ENCODE data around the gene HES6. TPM values are rescaled to one million over a fixed set of nuclear protein-coding genes. Genes with fewer than 3 reads are reported as not detected.

Gene HES6
- total RNA-seq, 1 experiment from 2014 or later: 17.2 TPM

DNA sequence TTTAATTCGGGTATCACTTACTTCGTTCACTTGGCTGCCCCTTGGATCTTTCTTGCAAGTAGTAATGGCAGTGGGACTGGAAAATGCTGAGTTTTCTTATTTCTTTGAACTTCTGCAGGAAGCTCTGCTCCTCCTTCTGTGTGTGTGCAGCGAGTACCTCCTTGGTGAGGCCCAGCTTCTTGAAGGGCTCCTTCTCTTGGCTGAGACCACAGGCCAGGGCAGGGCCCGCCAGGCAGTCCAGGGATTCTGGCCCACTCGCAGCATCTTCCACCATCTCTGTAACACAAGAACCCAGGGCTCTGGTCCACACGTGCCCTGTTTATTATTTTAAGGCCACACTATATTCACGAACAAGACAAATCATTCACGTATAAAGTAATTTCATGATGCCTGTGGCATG, 15.8 kb upstream of the HES6 start:
- POLR2A ChIA-PET (ENCODE audit: low non-redundant PET): interaction anchor here (0.6 kb wide), 1 partner anchor 9 kb away, joined by 3 read pairs; no protein-coding TSS in a partner anchor
- Histone ChIP-seq H3K27me3 (replicated peaks; ENCODE audit: insufficient read depth, low read depth, low read length, poor library complexity) (no peaks in the 10 kb centered on the region), H3K4me1 (ENCODE audit: insufficient read depth, low read length, poor library complexity, severe bottlenecking) (no peaks in the 10 kb centered on the region), H3K9me3 (ENCODE audit: low read depth, low read length, poor library complexity, severe bottlenecking) (no peaks in the 10 kb centered on the region), H3K27ac (ENCODE audit: low read depth, low read length, poor library complexity, severe bottlenecking) (no peak overlapping the region), H3K36me3 (ENCODE audit: insufficient read depth, low read length, poor library complexity, severe bottlenecking) (no peaks in the 10 kb centered on the region), H3K4me3 (ENCODE audit: low read depth, low read length, poor library complexity, severe bottlenecking) (no peak overlapping the region)
- no TSS peak for BruUV-seq (replicated peaks)
- DNase-seq (ENCODE audit: low spot score): no peak
- intact Hi-C loops (cut with micrococcal nuclease; ENCODE audit: unreplicated experiment): no loop called here
- CTCF ChIA-PET: no interaction called here
- TF ChIP-seq, protein P1, sequence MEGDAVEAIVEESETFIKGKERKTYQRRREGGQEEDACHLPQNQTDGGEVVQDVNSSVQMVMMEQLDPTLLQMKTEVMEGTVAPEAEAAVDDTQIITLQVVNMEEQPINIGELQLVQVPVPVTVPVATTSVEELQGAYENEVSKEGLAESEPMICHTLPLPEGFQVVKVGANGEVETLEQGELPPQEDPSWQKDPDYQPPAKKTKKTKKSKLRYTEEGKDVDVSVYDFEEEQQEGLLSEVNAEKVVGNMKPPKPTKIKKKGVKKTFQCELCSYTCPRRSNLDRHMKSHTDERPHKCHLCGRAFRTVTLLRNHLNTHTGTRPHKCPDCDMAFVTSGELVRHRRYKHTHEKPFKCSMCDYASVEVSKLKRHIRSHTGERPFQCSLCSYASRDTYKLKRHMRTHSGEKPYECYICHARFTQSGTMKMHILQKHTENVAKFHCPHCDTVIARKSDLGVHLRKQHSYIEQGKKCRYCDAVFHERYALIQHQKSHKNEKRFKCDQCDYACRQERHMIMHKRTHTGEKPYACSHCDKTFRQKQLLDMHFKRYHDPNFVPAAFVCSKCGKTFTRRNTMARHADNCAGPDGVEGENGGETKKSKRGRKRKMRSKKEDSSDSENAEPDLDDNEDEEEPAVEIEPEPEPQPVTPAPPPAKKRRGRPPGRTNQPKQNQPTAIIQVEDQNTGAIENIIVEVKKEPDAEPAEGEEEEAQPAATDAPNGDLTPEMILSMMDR (conservative IDR thresholded peaks at IDR 0.05; ENCODE audit: low read depth, low read length): no peak
- TF ChIP-seq EZH2 (IDR thresholded peaks at IDR 0.05; ENCODE audit: borderline replicate concordance, low read depth, low read length, poor library complexity, severe bottlenecking): no peak

DNA sequence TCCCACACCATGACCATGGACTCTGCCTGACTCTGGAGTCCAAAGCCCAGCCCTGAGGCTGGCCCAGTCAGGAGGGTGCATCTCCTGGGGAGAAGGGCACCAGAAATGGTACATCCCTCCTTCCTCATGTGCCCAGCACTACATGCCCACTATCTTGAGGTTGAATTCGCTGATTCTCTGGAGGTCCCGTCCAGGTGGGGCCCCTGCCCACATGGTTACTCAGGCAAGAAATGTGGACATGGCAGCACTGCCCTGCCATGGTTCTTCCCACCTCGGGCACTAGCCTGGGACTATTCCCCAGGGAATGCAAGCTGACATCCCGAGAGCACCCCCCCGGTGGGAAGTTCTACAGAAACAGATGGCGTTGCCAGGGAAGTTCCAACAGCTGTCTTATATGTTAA, 15.3 kb upstream of the HES6 start:
- no peak for TF ChIP-seq EZH2 (IDR thresholded peaks at IDR 0.05; ENCODE audit: borderline replicate concordance, low read depth, low read length, poor library complexity, severe bottlenecking)
- TF ChIP-seq, protein P1 (conservative IDR thresholded peaks at IDR 0.05; ENCODE audit: low read depth, low read length): no peak
- H3K27me3 ChIP-seq (replicated peaks; ENCODE audit: insufficient read depth, low read depth, low read length, poor library complexity): no peaks in the 10 kb centered on the region
- ChIA-PET POLR2A (ENCODE audit: low non-redundant PET) (interaction anchor here (0.6 kb wide), 1 partner anchor 9 kb away, joined by 3 read pairs; no protein-coding TSS in a partner anchor), CTCF (no interaction called here)
- no peaks in the 10 kb centered on the region for H3K9me3 ChIP-seq (ENCODE audit: low read depth, low read length, poor library complexity, severe bottlenecking)
- H3K4me3 ChIP-seq (ENCODE audit: low read depth, low read length, poor library complexity, severe bottlenecking): no peak overlapping the region
- H3K4me1 ChIP-seq (ENCODE audit: insufficient read depth, low read length, poor library complexity, severe bottlenecking): no peaks in the 10 kb centered on the region
- no peaks in the 10 kb centered on the region for H3K36me3 ChIP-seq (ENCODE audit: insufficient read depth, low read length, poor library complexity, severe bottlenecking)
- DNase-seq (ENCODE audit: low spot score): no peak
- intact Hi-C loops (cut with micrococcal nuclease; ENCODE audit: unreplicated experiment): no loop called here
- H3K27ac ChIP-seq (ENCODE audit: low read depth, low read length, poor library complexity, severe bottlenecking): no peak overlapping the region
- BruUV-seq (replicated peaks): no TSS peak

DNA sequence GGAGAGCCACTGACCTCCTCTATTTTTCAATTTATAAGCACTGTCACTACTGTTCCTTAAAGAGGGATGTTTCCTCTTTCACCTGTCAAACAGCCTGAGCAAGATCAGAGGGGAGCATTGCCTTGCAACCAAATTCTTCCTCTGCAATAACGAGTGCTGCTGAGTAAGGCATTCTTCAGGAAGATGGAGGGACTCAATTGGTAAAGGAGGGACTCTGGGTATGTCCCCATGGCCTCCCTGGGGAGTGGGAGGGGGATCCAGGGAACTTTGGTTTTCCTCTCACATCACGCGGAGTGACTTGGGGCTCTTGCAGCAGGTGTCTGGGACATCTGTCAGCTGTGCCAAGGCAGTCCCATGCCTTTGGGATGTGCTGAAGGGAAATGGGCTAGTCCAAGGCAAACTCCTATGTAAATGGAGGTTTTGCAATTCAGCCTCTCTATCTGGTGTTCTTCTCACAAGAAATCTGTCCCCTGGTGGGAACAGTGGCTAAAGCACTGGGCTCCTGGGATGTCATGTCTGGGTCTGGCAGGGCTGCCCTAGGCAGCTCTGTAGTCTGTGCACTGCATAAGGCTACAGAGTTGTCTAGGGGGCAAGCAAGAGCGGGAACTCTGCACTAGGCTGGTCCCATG, 14.4 kb upstream of the HES6 start:
- Histone ChIP-seq H3K27me3 (replicated peaks; ENCODE audit: insufficient read depth, low read depth, low read length, poor library complexity) (no peaks in the 10 kb centered on the region), H3K9me3 (ENCODE audit: low read depth, low read length, poor library complexity, severe bottlenecking) (no peaks in the 10 kb centered on the region), H3K4me3 (ENCODE audit: low read depth, low read length, poor library complexity, severe bottlenecking) (no peak overlapping the region), H3K27ac (ENCODE audit: low read depth, low read length, poor library complexity, severe bottlenecking) (no peak overlapping the region), H3K4me1 (ENCODE audit: insufficient read depth, low read length, poor library complexity, severe bottlenecking) (no peaks in the 10 kb centered on the region), H3K36me3 (ENCODE audit: insufficient read depth, low read length, poor library complexity, severe bottlenecking) (no peaks in the 10 kb centered on the region)
- BruUV-seq (replicated peaks): no TSS peak
- CTCF ChIA-PET: no interaction called here
- POLR2A ChIA-PET (ENCODE audit: low non-redundant PET): interaction anchor here (0.5 kb wide), 1 partner anchor 9 kb away, joined by 3 read pairs; no protein-coding TSS in a partner anchor
- TF ChIP-seq EZH2 (IDR thresholded peaks at IDR 0.05; ENCODE audit: borderline replicate concordance, low read depth, low read length, poor library complexity, severe bottlenecking): no peak
- TF ChIP-seq, protein P1 (conservative IDR thresholded peaks at IDR 0.05; ENCODE audit: low read depth, low read length): no peak
- intact Hi-C loops (cut with micrococcal nuclease; ENCODE audit: unreplicated experiment): no loop called here
- DNase-seq (ENCODE audit: low spot score): no peak
